NCI-H2029 (cell line): ENCODE results near the gene PNO1.

ENCODE experiments used
- DNase-seq: peaks from one replicate; lab custom pipeline; 2025; lab: John Stamatoyannopoulos, UW

Gene PNO1

DNA sequence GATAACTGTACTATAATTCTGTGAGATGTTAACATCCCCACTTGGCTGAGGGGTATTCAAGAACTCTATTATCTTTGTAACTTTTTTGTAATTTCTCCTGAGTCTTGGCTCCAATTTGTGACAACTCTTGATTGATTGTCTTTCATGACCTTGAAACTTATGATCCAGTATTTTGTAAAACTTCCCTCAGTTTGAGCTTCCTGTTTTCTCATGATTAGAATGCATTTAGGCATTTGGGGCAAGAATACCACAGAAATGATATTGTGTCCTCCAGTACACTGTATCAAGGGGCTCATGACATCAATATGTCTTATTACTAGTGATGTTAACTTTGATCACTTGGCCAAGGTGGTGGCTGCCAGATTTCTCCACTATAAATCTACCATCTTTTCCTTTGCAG, 37.4 kb downstream of the PNO1 start:
- DNase-seq, result no peak

- DNase-seq, result no peak
These were observed 38.5 kb downstream of the PNO1 start for GRCh38 chr2:68196120-68196716.

- DNase-seq, result no peak
These were observed 42.6 kb downstream of the PNO1 start for GRCh38 chr2:68200157-68200787.

DNA sequence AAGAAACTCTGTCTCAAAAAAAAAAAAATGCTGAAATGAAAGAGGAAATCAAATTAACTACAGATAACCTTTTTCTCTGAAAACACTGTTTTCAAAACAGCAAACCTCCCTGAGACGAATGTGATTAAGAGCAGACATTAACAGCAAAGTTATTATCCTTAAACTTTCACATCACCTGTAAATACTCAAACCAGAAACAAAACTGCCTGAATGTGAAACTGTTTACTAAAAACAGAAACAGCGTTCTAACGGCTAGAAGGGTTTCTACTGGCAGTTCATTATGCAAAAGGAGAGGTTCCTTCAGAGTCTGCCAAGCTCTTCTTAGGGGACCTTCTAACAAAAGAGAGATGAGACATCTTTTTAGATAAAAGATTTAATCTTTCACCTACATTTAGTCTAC, 45.9 kb downstream of the PNO1 start:
- no peak for DNase-seq

DNA sequence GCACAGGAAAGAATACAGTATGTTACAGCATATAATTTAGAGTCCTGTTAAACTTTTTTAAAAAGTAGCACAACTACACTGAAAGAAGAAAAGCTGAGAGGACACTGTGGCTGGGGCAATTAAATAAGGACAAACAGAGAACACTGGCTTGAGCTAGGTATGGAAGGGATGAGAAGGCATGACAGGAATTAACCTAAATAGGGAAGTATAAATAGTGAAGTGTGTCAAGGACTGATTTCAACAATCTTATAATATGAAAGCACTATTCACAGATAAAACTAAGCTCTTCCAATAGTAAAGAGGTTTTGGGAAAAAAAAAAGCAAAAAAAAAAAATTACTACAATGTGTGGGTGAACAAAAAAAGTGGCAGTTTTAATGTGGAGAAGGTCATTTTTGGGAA, 49.1 kb downstream of the PNO1 start:
- DNase-seq, result no peak

- no peak for DNase-seq
These were observed 56.7 kb downstream of the PNO1 start for GRCh38 chr2:68214381-68214780.

GRCh38 chr2:68216454-68217310, 59.0 kb downstream of the PNO1 start:
- DNase-seq, result no peak

DNA sequence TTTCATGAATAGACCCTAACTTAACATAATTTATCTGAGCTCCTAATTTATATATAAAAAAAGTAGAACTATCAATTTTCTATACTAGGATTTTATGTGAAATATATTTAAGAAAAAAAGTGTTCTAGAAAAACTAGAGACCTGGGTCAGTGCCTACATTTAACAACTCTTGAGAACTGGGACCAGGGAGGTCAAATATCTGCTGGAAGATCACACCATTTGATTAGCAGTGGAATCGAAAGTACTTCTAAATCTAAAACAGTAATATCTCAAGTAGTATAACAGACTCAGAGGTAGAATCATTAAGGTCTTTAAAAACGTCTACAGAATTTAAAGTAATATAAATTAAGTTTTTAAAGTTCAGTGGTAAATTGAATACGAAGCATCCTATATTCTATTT, 60.0 kb downstream of the PNO1 start:
- no peak for DNase-seq

DNA sequence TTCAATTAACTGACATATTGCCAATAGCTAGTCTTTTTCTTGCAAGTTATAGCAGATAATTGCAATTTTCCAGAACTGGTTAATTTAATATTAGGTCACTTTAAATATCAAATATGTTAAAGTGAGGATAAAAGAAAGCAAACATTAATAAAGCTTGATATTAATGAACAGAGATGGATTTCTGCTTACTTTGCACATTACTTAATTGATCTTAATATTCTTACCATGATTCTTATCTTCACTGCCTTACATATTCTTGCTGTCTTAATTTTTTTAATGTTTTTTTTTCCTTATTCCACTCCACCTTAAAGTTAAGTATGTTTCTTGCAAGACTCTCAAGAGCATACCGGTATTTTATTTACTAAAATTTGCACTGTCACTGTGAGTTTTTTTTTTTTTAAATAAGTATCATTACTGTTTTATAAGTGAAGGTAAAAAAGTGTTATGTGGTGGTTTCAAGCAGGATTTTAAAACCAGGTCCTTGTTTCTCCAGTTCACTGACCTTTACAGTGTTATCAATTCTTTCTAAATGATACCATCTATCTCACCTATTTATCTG, 60.7 kb downstream of the PNO1 start:
- DNase-seq, result no peak

GRCh38 chr2:68222287-68222686, 64.6 kb downstream of the PNO1 start:
- no peak for DNase-seq

GRCh38 chr2:68223419-68223818, 65.7 kb downstream of the PNO1 start:
- no peak for DNase-seq

DNA sequence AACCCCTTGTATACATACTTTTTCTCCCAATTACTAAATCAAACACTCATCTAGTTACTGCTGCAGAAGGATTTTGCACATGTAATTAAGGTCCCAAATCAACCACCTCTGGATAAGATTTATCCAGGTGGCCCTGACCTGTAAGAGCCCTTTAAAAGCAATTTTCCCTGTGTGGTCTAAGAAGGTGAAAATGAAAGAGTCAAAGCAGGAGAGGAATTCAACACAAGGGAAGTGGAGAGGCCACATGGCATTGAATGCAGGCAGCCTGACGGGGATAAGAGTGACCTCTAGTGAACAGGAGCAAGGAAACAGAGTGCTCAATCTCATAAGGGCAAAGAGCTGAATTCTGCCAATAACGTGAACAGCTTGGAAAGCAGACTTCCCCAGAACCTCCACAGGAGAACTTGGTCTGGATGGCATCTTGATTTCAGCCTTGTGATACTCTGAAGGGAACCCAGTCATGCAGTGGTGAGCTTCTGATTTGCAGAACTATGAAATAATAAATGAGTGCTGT, 67.5 kb downstream of the PNO1 start:
- DNase-seq, result peak; percentile 36
